Caco-2 (cell line): ENCODE data around the gene MAMDC4. TPM values are rescaled to one million over a fixed set of nuclear protein-coding genes. Genes with fewer than 3 reads are reported as not detected.

Source experiments
- BruUV-seq: library from RNA; stranded (reverse); fragments of 400-500 nt; replicated peaks from 2 replicates; lab custom pipeline; 2021; lab: Mats Ljungman, UMichigan
- CTCF ChIA-PET: fragments of 300-600 bp; sonication (Branson Sonifier 250); formaldehyde crosslinking; loops from one replicate; lab custom pipeline; 2022; ENCODE audit warnings: antibody characterized with exemption; lab: Charles Lee
- POLR2A ChIA-PET: fragments of 300-600 bp; sonication (Branson Sonifier 250); formaldehyde crosslinking; loops from one replicate; lab custom pipeline; 2022; ENCODE audit warnings: antibody characterized with exemption; lab: Charles Lee
- DNase-seq, 2 experiments: peaks; one replicate each; pipeline versions ENCODE4 v3.0.0 to v3.0.0-alpha.2; 2020 to 2022
- H3K27me3 ChIP-seq: replicated peaks from 2 replicates; pipeline ENCODE4 v1.6.0; 2011; ENCODE audit warnings: low read length; ENCODE audit not compliant: control insufficient read depth, insufficient read depth
- H3K36me3 ChIP-seq: 2 replicates; pipeline ENCODE4 v1.5.1; 2011; ENCODE audit warnings: low read length; ENCODE audit not compliant: control insufficient read depth, insufficient read depth
- H3K4me1 ChIP-seq: fragments of 250-450 bp; sonication (Bioruptor Pico); 2 replicates; pipeline ENCODE4 v1.5.1; 2020; ENCODE audit warnings: mild to moderate bottlenecking
- H3K4me3 ChIP-seq: 2 replicates; pipeline ENCODE4 v1.5.1; 2011; ENCODE audit warnings: low read depth, mild to moderate bottlenecking, control low read depth, low read length
- H3K9me3 ChIP-seq: fragments of 250-450 bp; sonication (Bioruptor Pico); 2 replicates; pipeline ENCODE4 v1.5.1; 2020; ENCODE audit warnings: mild to moderate bottlenecking, moderate library complexity
- H3K27ac Mint-ChIP-seq: one replicate; pipeline ENCODE4 v1.8.0; 2022; ENCODE audit warnings: mixed read lengths; ENCODE audit not compliant: unreplicated experiment
- H3K27me3 Mint-ChIP-seq: one replicate; pipeline ENCODE4 v1.8.0; 2022; ENCODE audit warnings: mixed read lengths; ENCODE audit not compliant: insufficient read depth, unreplicated experiment
- H3K36me3 Mint-ChIP-seq: one replicate; pipeline ENCODE4 v1.8.0; 2022; ENCODE audit warnings: mild to moderate bottlenecking, mixed read lengths; ENCODE audit not compliant: insufficient read depth, unreplicated experiment
- H3K4me1 Mint-ChIP-seq: one replicate; pipeline ENCODE4 v1.8.0; 2022; ENCODE audit warnings: low read depth, mixed read lengths; ENCODE audit not compliant: unreplicated experiment
- H3K4me3 Mint-ChIP-seq: one replicate; pipeline ENCODE4 v1.8.0; 2022; ENCODE audit warnings: mild to moderate bottlenecking, moderate library complexity, mixed read lengths; ENCODE audit not compliant: unreplicated experiment
- H3K9me3 Mint-ChIP-seq: one replicate; pipeline ENCODE4 v1.8.0; 2022; ENCODE audit warnings: mixed read lengths; ENCODE audit not compliant: unreplicated experiment
- CTCF ChIP-seq, 2 experiments: fragments of 200-600 bp in 1 of 2; IDR thresholded peaks; 1 replicate in 1 of 2; 2 replicates in 1 of 2; pipeline versions ENCODE4 v1.5.1 to v1.8.0; 2011 to 2022; ENCODE audit warnings: antibody characterized with exemption in 1 of 2, control low read depth in 1 of 2, inconsistent platforms in 1 of 2, low read depth in 1 of 2, low read length in 1 of 2, mild to moderate bottlenecking in 1 of 2, moderate library complexity in 1 of 2; ENCODE audit not compliant: insufficient read depth in 1 of 2, severe bottlenecking in 1 of 2, unreplicated experiment in 1 of 2
- intact Hi-C: fragments of 100-400 bp; cut with micrococcal nuclease; formaldehyde crosslinking; loops from one replicate; pipeline ENCODE4 v1.10.0; 2022; ENCODE audit not compliant: unreplicated experiment
- total RNA-seq: library from RNA; stranded (reverse); gene quantifications from 2 replicates; pipeline ENCODE4 v1.2.3, GENCODE V29; 2022

Gene MAMDC4
- total RNA-seq, 1 experiment from 2014 or later, result 8.8 TPM

GRCh38 chr9:136825295-136826187 is 26.6 kb upstream of the MAMDC4 start:
- no peaks in the 10 kb centered on the region for H3K4me1 ChIP-seq
- H3K4me3 ChIP-seq, result no peak overlapping the region
- Mint-ChIP-seq H3K27ac (no peak overlapping the region), H3K4me1 (no peaks in the 10 kb centered on the region), H3K9me3 (no peaks in the 10 kb centered on the region), H3K4me3 (no peak overlapping the region), H3K36me3 (peaks cover 73% of the 10 kb centered on the region), H3K27me3 (no peaks in the 10 kb centered on the region)
- TF ChIP-seq CTCF (IDR thresholded peaks at IDR 0.05; ENCODE audit: insufficient read depth in 1 of 2, low read depth in 1 of 2, low read length in 1 of 2, severe bottlenecking in 1 of 2, unreplicated experiment in 1 of 2), result no peak
- no TSS peak for BruUV-seq
- CTCF ChIA-PET, result interaction anchor here (1.4 kb wide), 1 partner anchor 17 kb away, joined by 4 read pairs; the partner anchor contains the start of gene AJM1
- intact Hi-C loops, result no loop called here
- peaks cover 5% of the 10 kb centered on the region for H3K36me3 ChIP-seq
- H3K27me3 ChIP-seq, result no peaks in the 10 kb centered on the region
- POLR2A ChIA-PET, result no interaction called here
- H3K9me3 ChIP-seq, result no peaks in the 10 kb centered on the region
- DNase-seq, result no peak

- intact Hi-C loops, result no loop called here
- H3K4me1 Mint-ChIP-seq, result no peaks in the 10 kb centered on the region
- H3K4me3 Mint-ChIP-seq, result no peak overlapping the region
- no peak for TF ChIP-seq CTCF (IDR thresholded peaks at IDR 0.05; ENCODE audit: insufficient read depth in 1 of 2, low read depth in 1 of 2, low read length in 1 of 2, severe bottlenecking in 1 of 2, unreplicated experiment in 1 of 2)
- no peaks in the 10 kb centered on the region for H3K27me3 ChIP-seq
- H3K27me3 Mint-ChIP-seq, result no peaks in the 10 kb centered on the region
- no peaks in the 10 kb centered on the region for H3K9me3 Mint-ChIP-seq
- BruUV-seq, result no TSS peak
- ChIA-PET CTCF (interaction anchor here (1.4 kb wide), 1 partner anchor 16 kb away, joined by 4 read pairs; the partner anchor contains the start of gene AJM1), POLR2A (no interaction called here)
- no peaks in the 10 kb centered on the region for H3K4me1 ChIP-seq
- peaks cover 5% of the 10 kb centered on the region for H3K36me3 ChIP-seq
- H3K27ac Mint-ChIP-seq, result no peak overlapping the region
- H3K4me3 ChIP-seq, result no peak overlapping the region
- no peak for DNase-seq
- peaks cover 72% of the 10 kb centered on the region for H3K36me3 Mint-ChIP-seq
- H3K9me3 ChIP-seq, result no peaks in the 10 kb centered on the region
Observed at GRCh38 chr9:136826188-136826541, 26.0 kb upstream of the MAMDC4 start.

GRCh38 chr9:136826703-136827582 is 25.2 kb upstream of the MAMDC4 start:
- no peaks in the 10 kb centered on the region for H3K27me3 Mint-ChIP-seq
- no peaks in the 10 kb centered on the region for H3K4me1 ChIP-seq
- no peak overlapping the region for H3K27ac Mint-ChIP-seq
- H3K4me1 Mint-ChIP-seq, result no peaks in the 10 kb centered on the region
- H3K9me3 Mint-ChIP-seq, result no peaks in the 10 kb centered on the region
- DNase-seq, result no peak
- no peak overlapping the region for H3K4me3 Mint-ChIP-seq
- peaks cover 5% of the 10 kb centered on the region for H3K36me3 ChIP-seq
- POLR2A ChIA-PET, result no interaction called here
- intact Hi-C loops, result no loop called here
- peaks cover 74% of the 10 kb centered on the region for H3K36me3 Mint-ChIP-seq
- no peaks in the 10 kb centered on the region for H3K9me3 ChIP-seq
- no TSS peak for BruUV-seq
- TF ChIP-seq CTCF (IDR thresholded peaks at IDR 0.05; ENCODE audit: insufficient read depth in 1 of 2, low read depth in 1 of 2, low read length in 1 of 2, severe bottlenecking in 1 of 2, unreplicated experiment in 1 of 2), result no peak
- H3K27me3 ChIP-seq, result no peaks in the 10 kb centered on the region
- no peak overlapping the region for H3K4me3 ChIP-seq
- CTCF ChIA-PET, result interaction anchor here (1.4 kb wide), 1 partner anchor 15 kb away, joined by 4 read pairs; the partner anchor contains the start of gene AJM1
